ENCODE data around the gene TDRD1. TPM values are rescaled to one million over a fixed set of nuclear protein-coding genes. Genes with fewer than 3 reads are reported as not detected.

TDRD1 gene
- total and polyA plus RNA-seq, 2 donors (not counting 1 experiment from before 2014, with no cell fraction given) = 0.10 to 0.22 TPM

GRCh38 chr10:114221235-114221634 lies 42.1 kb downstream of the TDRD1 start:
- Histone ChIP-seq H3K4me2 (replicated peaks; ENCODE audit: low read depth, low read length, poor library complexity, severe bottlenecking) (no peak overlapping the region), H3K9ac (ENCODE audit: low read length) (no peak overlapping the region), H3K4me3 (ENCODE audit: control extremely low read depth in 1 of 5, extremely low read depth in 1 of 5, insufficient read depth in 1 of 5, low read depth in 2 of 5, low read length in 4 of 5) (no peak overlapping the region), H4K20me1 (ENCODE audit: control insufficient read depth, insufficient read depth, low read length, poor library complexity, severe bottlenecking) (no peaks in the 10 kb centered on the region), H3K27me3 (replicated peaks in 1 of 4; ENCODE audit: control extremely low read depth in 1 of 4, control insufficient read depth in 3 of 4, insufficient read depth in 4 of 4, low read length in 3 of 4) (no peaks in the 10 kb centered on the region), H3K79me2 (ENCODE audit: control insufficient read depth, insufficient read depth, low read length) (no peaks in the 10 kb centered on the region), H3K36me3 (replicated peaks in 1 of 2; ENCODE audit: control extremely low read depth in 1 of 2, control insufficient read depth in 1 of 2, extremely low read depth in 1 of 2, insufficient read depth in 2 of 2, low read length in 1 of 2) (no peaks in the 10 kb centered on the region), H3K4me1 (ENCODE audit: control insufficient read depth in 2 of 2, insufficient read depth in 2 of 2, low read length in 2 of 2) (no peaks in the 10 kb centered on the region), H3K9me3 (ENCODE audit: control extremely low read depth in 1 of 3, control insufficient read depth in 2 of 3, insufficient read depth in 1 of 3, low read length in 2 of 3) (no peaks in the 10 kb centered on the region), H2AFZ (ENCODE audit: insufficient read depth, low read depth, low read length, poor library complexity, severe bottlenecking) (no peak overlapping the region), H3K27ac (ENCODE audit: low read length in 2 of 2) (no peak overlapping the region)
- TF ChIP-seq CTCF (IDR thresholded peaks at IDR 0.05) (no peak), EZH2 (IDR thresholded peaks at IDR 0.05; ENCODE audit: borderline replicate concordance, insufficient read depth, low read depth, low read length, poor library complexity, severe bottlenecking) (no peak)
- CTCF ChIA-PET = no interaction called here
- intact Hi-C loops (cut with micrococcal nuclease) = no loop called here
- POLR2A ChIA-PET = no interaction called here
- Mint-ChIP-seq H3K4me1 (no peaks in the 10 kb centered on the region), H3K27ac (no peak overlapping the region), H3K27me3 (peaks cover 20% of the 10 kb centered on the region), H3K9me3 (ENCODE audit: insufficient read depth) (no peaks in the 10 kb centered on the region), H3K4me3 (no peak overlapping the region)
- ATAC-seq (ENCODE audit: low read depth) = no peak
- 100% methylated on average over 1 of the region's 4 CpGs for WGBS (ENCODE audit: insufficient coverage)
- no peak for DNase-seq

- Histone ChIP-seq H3K4me2 (replicated peaks; ENCODE audit: low read depth, low read length, poor library complexity, severe bottlenecking) (no peak overlapping the region), H3K4me1 (ENCODE audit: control insufficient read depth in 2 of 2, insufficient read depth in 2 of 2, low read length in 2 of 2) (no peaks in the 10 kb centered on the region), H3K9ac (ENCODE audit: low read length) (no peak overlapping the region), H3K36me3 (replicated peaks in 1 of 2; ENCODE audit: control extremely low read depth in 1 of 2, control insufficient read depth in 1 of 2, extremely low read depth in 1 of 2, insufficient read depth in 2 of 2, low read length in 1 of 2) (no peaks in the 10 kb centered on the region), H3K27ac (ENCODE audit: low read length in 2 of 2) (no peak overlapping the region), H2AFZ (ENCODE audit: insufficient read depth, low read depth, low read length, poor library complexity, severe bottlenecking) (no peak overlapping the region), H3K4me3 (ENCODE audit: control extremely low read depth in 1 of 5, extremely low read depth in 1 of 5, insufficient read depth in 1 of 5, low read depth in 2 of 5, low read length in 4 of 5) (no peak overlapping the region), H3K79me2 (ENCODE audit: control insufficient read depth, insufficient read depth, low read length) (no peaks in the 10 kb centered on the region), H3K27me3 (replicated peaks in 1 of 4; ENCODE audit: control extremely low read depth in 1 of 4, control insufficient read depth in 3 of 4, insufficient read depth in 4 of 4, low read length in 3 of 4) (no peaks in the 10 kb centered on the region), H4K20me1 (ENCODE audit: control insufficient read depth, insufficient read depth, low read length, poor library complexity, severe bottlenecking) (no peaks in the 10 kb centered on the region), H3K9me3 (ENCODE audit: control extremely low read depth in 1 of 3, control insufficient read depth in 2 of 3, insufficient read depth in 1 of 3, low read length in 2 of 3) (no peaks in the 10 kb centered on the region)
- Mint-ChIP-seq H3K27ac (no peak overlapping the region), H3K9me3 (ENCODE audit: insufficient read depth) (no peaks in the 10 kb centered on the region), H3K27me3 (peaks cover 30% of the 10 kb centered on the region), H3K4me1 (no peaks in the 10 kb centered on the region), H3K4me3 (no peak overlapping the region)
- ChIA-PET CTCF (no interaction called here), POLR2A (no interaction called here)
- no peak for ATAC-seq (ENCODE audit: low read depth)
- WGBS (ENCODE audit: insufficient coverage) = 85% methylated on average over 2 of the region's 4 CpGs
- no peak for DNase-seq
- TF ChIP-seq CTCF (IDR thresholded peaks at IDR 0.05) (no peak), EZH2 (IDR thresholded peaks at IDR 0.05; ENCODE audit: borderline replicate concordance, insufficient read depth, low read depth, low read length, poor library complexity, severe bottlenecking) (no peak)
- intact Hi-C loops (cut with micrococcal nuclease) = no loop called here
Measured at GRCh38 chr10:114223066-114223465, 43.9 kb downstream of the TDRD1 start.

All from B cell (primary cell).